ENCODE results near the gene ST3GAL4.
A peak's percentile ranks its signal among the peaks of the same experiment; 100 is the strongest.
"Not testable (repeated sequence)": the region's sequence is repeated elsewhere in the genome, so short reads cannot be mapped to it uniquely, and the experiment has no call there.

ST3GAL4 gene

DNA sequence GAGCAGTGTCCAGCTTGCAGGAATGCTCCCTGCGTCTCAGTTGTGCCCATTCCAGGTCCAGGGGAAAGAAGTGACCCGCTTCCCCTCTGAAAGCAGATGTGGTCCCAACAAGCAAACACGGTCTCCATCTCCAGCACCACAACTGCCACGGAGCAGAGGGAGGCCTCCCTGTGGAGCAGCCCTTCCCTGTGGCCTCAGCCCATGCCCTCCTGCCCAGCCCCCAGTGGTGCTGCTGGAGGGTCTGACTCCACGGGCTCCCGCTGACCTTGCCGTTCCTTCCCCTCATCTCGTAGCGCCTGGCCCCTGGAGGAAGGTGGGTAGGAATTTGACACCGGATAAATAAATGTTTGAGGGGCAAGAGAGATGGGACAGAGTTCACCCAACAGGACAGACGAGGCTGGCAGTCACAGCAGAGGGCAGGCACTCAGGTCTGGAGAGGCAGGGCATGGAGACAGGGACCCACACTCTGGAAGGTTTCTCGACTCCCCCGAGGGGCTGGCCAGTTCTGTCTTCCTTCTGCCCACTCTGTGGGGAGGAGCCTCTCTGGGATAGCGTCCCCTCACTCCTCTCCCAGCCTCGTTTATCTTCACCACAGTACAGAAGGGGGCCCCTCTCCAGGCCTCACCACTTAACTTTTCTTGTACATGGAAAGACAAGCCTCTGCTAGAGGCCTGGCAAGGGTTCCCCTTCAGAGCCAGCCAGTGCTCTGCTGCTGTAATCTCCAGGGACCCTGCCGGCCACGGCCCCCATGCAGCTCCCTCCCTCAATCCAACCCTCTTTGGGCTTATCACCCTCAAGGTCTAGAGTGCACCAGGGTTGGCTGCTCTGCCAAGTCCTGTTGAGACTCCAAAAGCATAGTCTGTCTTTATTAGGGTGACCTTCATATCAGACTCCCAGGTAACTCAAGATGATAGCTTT lies 7.5 kb upstream of the ST3GAL4 start:
- DNase-seq = no peak

DNA sequence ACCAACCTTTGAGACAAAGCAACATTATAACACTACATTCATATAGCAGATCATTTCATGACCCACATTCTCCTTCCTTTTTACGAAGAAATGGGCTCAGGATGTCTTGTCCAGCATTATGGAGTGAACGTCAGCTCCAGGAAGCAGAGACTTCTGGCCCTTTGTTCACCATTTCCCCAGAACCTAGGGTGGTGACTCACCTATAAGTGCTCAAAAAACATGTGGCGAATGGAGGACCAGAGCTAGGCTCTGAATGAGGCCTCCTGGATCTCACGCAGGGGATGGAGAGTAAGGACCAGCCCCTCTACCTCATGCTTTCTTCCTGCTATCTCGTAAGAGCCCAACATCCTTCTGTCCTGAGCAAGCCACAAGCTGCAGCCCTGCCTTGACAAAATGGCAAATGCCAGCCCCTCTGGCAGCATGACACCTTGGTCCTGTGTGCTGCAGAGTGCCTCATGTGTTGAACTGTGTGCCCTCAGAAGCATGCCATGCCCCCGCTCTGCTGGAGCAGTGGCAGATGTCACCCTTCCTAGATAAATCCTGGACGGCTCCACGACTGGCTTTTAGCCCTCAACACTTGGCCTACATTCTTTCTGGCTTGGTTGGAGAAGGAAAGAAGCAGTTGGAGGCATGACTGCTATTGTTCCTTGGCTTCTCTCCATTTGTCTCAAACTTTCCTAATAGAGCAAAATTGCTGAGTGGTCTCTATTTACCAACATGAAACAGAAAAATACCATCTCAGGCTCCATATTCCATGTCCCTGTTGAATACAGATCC lies 6.5 kb upstream of the ST3GAL4 start:
- no peak for DNase-seq

DNA sequence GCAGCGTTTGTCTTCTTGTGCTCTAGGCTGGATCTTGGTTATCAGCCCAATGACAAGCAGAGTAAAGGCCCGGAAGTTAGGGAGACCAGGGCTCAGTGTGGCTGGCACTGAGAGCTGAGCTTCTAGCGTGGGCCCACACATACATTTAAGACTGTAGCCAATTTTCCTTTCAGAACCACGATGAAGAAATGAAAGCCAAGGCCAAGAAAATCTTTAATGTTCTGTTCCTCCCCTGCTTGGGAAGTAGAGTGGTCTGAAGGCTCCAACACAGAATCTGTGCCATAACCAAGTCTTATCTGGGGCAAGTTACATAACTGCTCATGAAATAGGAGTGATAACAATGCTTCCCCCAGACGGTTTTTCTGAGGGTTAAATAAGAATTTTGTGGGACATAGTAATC lies 4.7 kb upstream of the ST3GAL4 start:
- DNase-seq = no peak

DNA sequence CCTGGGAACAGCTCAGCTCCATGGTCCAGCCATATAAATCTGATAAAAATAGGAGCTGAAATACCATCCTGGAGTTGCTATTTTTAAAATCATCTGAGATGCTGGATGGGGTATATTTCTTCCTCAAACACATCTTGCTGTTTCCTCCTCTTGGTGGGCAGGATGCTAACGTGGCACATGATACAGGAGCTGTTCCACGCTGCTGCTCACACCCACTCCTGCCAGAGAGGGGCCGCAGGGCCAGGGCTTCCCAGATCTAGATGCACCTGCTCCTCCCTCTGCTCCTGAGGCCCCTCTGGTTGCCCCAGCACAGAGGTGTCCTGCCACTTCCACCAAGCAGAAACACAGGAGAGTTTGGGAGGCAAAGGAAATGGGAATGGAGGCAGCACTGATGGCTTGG lies 3.3 kb upstream of the ST3GAL4 start:
- no peak for DNase-seq

DNA sequence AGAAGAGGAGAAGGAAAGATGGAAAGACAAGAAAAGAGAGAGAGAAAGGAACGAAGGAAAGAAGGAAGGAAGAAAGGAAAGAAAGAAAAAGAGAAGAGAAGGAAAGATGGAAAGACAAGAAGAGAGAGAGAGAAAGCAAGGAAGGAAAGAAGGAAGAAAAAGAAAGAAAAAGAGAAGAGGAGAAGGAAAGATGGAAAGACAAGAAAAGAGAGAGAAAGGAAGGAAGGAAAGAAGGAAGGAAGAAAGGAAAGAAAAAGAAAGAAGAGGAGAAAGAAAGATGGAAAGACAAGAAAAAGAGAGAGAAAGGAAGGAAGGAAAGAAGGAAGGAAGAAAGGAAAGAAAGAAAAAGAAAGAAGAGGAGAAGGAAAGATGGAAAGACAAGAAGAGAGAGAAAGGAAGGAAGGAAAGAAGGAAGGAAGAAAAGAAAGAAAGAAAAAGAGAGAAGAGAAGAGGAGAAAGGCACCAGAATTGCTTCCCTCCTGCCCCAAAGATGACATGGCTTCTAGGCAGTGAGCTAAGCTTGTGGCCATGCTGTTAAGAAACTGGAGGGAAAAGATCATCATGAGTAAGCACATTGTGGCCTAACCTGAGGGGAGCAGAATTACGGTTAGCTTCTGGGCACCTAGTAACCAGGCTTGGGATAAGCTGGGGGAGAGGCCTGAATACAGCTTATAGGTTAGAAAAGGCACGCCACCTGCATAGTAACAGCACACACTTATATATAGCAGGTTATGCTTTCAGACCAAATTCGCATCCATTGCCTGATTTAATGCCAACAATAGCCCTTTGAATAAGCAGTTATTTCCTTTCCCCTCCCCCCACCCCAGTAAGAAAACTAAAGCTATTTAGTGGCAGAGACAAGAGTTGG lies 2.3 kb upstream of the ST3GAL4 start:
- DNase-seq = no peak

DNA sequence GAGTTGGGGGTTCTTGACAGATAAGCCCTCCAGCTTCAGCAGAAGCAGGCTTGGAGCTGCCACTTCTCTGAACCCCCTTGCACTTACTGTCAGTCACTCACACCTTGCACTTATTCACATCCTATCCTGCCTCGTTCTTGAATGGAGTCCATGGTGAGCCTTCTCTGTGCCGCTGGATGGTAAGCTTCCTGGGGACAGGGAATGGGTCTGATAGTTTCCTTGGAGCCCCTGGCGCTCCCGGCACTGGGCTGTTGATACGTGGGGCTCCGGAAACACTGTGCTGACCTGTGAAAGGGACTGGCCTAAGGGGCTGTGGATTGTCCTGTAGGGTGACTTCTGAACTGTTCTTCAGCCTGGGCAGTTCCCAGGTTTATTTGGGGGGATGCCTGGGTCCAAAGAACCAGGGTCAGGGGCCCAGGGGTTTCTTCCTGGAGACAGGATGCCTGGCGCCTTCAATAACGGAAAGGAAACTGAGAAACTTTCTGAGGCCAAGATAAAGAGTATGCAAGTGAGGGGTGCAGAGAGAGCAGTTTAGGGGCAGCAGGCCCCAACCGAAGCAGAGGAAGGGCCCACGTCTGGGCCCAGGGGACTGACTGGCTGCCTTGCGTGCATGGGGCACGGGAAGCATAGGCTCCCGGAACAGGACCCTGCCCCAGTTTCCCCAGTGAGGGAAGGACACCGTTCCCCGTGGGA lies 709 bp upstream of the ST3GAL4 start:
- no peak for DNase-seq

DNA sequence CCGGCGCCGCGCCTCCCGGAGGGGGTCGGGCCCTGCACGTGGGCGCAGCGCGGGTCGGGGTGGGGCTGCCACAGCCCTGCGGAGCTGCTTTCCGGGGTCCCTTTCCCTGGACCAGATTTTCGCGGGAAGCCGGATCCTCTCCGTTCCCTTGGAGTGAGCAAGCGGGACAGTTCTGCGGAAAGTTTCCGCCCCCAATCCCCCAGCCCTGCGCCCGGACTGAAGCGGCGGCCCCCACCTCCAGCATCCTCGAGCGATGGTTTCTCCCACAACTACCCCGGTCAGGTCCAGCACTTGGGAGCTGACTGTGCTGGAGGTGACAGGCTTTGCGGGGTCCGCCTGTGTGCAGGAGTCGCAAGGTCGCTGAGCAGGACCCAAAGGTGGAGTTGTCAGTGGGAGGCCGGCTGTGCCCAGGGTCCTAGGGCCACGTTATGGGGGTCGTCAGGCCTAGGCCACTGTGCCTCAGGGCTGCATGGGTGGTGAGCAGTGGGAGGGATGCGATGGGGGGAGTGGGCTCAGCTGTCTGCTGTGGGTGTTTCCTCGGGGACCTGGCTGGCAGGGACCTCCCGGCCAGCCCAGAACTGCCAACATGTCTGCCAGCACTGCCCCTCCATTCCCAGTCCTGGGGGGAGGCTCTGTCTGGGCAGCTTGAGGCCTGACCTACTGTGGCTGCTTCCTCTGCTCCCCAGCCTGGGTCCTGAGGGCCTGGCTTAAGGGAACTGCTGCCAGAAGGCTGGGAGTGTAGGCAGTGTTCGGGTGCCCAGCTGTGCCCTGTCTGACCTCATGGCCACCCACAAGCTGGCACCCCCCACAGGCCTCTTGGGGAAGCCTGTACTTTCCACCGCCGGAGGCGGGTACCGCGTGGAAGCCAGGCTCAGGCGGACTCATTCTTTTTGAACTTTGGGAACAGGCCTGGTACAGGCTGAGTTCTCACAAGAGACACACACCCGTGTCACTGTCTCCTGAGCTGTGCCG lies 726 bp downstream of the ST3GAL4 start:
- DNase-seq = peak; percentile 25

DNA sequence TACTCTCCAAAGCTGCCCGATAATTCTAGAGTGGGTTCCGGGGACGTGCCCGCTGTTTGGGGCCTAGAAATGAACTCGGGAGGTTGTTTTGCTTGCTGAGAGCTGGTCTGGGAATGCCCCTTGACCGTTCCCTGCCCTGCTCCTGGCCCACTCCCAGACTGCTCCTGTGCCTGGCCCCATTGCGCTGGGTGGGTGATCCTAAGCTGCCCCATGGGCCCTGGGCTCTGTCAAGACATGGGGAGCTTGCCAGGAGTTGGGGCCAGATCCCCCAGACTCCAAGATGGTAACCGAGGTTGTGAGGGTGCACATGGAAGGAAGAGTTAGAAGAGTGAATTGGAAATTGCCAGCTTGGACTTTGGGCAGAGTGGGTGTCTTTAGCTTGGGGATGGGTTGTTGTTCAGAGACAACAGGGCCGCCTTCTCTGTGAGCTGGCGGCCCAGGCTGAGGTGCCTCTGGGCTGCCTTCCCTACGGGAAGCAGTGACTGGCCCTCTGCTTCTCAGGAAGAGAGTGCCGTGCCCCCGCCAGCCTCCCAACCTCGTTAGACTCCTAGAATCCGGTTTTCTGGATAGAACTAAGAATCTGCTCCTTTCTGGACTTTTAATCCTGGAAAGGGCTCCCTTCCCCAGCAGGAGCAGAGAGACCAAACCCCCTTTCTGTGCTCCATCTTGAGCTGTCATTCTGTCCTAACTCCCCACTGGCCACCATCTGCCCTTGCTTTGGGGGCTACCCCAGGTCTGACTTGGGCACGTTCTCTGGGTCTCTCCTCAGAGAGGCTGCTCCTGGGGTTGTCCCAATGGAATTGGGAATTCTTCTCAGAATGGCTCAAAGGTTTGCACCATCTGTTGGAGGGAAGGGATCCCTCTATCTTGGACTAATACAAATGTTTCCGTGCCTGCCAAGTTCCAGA lies 1.8 kb downstream of the ST3GAL4 start:
- no peak for DNase-seq

DNA sequence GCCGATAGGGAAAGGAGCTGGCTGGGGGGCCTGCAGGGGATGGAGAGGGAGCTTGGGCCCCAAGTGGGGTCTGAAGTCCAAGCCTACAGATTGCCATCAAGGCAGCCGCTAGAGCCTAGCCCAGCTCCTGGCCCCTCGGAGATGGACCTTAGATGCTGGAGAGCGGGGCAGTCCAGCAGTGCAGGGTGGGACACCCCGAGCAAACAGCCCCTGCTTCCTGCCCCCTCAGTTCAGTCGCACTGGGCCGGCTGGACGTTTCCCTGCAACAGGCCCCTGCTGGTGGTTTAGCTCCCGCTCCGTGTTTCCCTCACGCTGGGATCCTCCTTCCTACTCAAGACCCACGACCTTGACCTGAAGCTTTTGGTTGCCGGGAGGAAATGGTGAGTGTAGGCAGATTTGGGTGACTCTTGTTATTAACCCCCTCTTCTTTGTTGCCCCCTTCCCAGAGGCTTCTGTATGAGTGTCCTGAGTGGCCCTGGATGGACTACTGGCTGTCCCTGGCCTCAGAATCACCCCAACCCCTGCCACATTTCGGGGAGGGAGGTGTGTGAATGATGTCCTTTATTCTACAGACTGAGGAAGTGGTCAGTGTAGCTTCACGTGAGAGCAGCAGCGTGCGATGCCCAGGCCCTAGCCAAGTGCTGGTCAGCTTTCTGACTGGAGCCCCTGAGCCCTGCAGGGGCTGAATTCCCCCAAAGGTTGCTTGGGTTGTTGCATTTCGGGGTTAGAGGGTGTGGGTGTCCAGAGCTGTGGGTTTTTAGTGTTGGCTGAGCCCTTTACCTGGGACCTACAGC lies 2.7 kb downstream of the ST3GAL4 start:
- DNase-seq = no peak

DNA sequence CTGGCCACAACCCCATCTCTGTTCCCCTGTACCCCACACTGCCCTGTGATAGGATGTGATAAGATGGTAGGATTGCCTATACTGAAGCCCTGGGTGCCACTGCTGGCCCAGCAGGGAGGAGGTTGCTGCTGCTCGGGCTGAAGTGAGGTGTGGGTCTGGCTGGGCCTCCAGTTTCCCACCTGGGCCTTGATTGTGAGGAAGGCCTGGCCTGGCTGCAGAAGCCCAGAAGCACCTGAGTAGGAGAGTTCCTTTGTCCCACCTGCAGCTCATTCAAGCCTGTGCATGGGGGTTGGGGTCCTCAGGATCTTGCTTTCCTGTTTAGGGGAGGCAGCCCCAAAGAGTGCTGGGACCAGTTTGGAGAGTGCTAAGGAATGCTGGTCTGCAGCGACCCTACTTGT lies 3.3 kb downstream of the ST3GAL4 start:
- no peak for DNase-seq

DNA sequence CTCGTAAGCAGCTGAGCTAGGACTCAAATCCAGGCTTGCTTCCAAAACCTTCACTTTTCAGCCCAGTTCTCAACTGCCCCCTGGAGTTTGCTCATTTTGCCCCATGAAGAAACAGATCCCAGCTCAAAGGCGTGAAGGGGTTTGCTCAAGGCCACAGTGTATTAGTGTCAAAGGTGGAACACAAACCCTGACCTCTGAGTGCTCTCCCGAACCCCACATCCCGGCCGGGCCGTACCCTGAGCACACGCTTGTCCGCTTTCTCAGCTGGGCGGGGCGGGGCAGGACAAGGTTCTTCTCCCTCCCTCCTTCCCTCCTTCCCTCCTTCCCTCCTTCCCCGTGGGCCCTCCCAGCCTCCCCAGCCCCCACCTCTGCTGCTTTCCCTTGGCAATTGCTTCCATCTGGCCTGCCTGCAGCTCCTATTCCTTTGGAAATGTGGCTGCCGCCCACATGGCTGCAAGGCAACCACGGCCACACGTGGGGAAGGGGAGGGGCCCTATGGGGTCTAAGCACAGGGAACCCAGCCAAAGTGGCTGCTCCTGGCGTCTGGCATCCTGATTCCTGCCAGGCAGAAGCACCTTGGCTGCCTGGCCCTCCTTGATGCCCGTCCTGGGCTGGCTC lies 4.1 kb downstream of the ST3GAL4 start:
- no peak for DNase-seq

DNA sequence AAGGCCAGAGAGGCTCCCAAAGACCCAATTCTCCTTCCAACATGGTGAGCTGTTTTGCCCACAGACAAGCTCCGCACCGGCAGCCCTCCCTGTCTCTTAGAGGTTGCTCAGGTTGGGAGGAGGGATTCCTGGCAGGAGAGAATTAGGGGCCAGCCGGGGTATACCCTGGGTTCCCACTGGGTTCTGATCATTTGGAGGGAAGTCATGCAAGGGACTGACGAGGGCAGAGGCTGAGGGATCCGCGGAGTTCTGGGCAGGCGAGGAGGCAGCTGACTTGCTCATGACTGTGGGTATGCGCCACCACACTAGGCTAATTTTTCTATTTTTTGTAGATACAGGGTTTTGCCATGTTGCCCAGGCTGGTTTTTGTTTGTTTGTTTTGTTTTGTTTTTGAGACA lies 4.6 kb downstream of the ST3GAL4 start:
- DNase-seq = no peak

DNA sequence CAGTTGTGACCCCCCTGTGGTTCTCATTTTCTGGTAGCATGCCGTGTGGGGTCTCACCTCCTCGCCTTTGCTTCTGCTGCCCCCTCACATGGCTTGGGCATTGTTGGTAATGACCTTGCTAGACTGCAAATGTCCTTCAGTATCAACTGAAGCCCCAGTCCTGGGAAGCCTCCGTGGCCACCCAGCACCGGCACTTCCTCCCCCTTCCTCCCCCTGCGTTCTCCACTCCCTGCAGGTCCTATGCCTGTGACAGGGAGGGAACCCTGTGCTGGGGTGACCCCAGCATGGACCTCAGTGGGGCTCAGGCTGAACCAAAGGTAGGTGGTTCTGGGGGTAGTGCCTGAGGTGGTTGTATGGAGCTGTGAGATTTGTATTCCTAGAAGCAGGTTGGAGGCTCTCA lies 5.9 kb downstream of the ST3GAL4 start:
- DNase-seq = no peak

DNA sequence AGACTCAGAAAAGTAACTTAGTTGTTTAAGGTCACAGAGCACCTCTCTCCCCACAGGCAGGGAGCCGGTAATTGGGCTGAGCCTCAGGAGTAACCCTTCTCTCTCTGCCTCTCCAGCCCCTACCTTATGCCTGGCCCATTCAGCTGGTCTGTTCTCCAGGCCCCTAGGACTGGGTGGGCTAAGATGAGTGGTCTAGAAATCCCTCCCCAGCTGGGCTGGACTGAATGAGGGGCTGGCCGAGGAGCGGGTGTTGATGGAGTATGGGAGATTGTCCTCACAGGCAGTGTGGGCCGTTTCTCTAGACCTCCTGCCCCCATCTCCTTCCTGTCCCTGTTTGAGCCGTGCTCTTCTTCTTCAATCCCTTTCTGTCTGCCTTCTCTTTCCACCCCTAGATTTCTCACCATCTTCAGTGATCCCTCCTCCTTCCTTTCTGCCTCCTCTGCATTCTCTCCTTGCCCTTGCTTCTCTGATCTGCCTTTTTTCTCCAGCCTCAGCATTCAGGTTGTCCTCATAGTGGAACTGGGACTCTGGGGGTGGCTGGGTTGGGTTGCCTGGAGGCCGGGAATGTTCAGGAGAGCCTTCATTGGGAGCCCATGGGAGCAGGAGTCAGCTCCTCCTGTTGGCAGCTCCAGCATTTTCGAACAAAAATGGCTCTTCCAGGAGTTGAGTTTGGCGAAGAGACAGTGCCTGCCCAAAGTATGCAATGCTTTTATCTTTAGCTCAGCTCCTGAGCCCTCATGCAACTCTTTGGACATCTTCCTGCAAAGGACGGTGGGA lies 7.6 kb downstream of the ST3GAL4 start:
- DNase-seq = no peak

DNA sequence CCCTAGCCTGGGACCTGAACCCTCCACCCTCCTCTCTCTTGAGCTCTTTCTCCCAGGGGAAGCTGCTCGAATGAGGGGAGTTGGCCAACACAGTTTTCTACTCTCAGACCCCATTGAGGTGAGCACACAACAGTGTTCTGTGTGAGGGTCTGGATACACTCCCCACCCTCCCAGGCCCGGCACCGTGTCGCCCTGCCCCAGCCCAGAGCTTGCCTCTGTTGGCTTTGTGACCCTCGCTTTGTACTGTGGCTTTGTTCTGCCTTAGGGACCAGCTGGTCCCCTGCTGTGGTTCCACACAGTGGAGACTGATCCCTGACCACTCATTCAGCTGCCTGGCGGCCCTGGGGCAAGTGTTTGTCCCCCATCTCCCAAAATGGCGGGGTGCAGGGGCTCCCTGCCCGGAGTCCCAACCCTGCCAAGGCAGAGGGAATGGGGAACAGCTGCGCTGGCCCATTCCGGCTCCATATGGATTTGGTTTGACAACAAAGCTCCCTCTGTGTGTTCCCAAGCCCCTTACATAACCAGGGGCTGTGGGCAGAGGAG lies 8.3 kb downstream of the ST3GAL4 start:
- DNase-seq = no peak

DNA sequence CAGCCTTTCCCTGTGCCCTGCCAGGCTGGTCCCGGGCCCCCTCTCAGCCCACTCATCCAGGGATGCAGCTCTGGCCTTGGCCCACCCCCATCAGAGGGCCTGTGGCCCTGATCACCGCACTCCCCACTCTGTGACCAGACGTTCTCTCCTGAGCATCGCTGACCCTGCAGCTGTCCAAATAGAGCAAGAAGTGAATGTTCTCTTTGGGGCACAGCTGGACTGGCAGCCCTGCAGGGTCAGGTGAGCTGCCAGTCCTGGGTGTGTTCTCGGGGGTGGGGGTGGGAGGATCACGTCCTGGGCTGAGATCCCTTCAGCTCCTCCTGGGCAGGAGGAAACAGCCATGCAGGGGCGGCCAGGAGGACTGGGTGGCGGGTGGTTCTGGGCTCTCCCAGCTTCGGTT lies 9.2 kb downstream of the ST3GAL4 start:
- not testable (repeated sequence) for DNase-seq

DNA sequence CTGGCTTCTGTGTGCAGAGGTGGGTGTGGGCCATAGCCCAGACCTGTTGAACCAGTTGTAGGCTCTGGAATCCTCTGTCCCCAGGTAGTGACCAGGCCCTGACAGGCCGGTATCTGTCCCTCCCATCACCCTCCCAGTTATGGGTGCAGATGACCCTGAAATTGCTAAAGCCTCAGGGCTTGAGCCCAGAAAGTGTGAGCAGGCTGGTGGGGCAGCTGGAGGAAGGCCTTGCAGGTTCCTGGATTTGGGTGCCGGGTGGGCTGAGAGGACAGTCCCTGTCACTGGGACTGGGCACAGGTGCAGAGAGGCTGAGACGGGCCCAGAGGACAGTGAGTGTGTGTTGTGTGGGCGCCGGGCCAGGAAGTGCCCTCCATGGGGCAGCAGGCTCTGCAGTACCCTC lies 10.0 kb downstream of the ST3GAL4 start:
- not testable (repeated sequence) for DNase-seq

Measured in activated CD8-positive, alpha-beta memory T cell treated with anti-CD3 and anti-CD28 coated beads, Interleukin-2, amount 50 U/mL, for 4 hours (primary cell).